NCI-H510A (cell line): Measurements from ENCODE around the gene NANS.
"Not testable (repeated sequence)": the region's sequence is repeated elsewhere in the genome, so short reads cannot be mapped to it uniquely, and the experiment has no call there.

Experiments
- DNase-seq: peaks from one replicate; lab custom pipeline; 2025; lab: John Stamatoyannopoulos, UW

NANS gene

DNA sequence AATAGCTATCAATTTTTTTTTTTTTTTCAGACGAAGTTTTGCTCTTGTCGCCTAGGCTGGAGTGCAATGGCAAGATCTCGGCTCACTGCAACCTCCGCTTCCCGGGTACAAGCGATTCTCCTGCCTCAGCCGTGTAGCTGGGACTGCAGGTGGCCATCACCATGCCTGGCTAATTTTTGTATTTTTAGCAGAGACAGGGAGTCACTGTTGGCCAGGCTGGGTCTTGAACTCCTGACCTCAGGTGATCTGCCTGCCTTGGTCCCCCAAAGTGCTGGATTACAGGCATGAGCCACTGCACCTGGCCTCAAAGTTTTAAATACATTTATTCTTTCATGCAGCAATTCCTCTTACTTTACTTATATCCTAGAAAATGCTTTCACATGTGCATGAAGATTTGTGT is 44.9 kb downstream of the NANS start:
- DNase-seq: no peak

DNA sequence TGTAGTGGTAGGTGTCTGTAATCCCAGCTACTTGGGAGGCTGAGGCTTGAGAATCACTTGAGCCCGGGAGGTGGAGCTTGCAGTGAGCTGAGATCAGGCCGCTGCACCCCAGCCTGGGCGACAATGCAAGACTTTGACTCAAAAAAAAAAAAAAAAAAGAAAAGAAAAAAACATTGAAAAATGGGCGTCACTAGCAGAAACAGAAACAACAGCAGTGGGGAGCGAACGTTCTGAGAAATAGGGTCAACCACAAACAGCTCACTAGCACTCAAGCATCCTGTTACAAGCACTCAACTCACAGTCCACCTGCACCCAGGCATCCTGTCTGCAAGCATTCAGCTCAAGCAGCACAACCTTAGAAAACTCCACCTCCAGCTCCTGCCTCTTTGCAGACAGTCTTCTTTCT is 45.3 kb downstream of the NANS start:
- DNase-seq: peak; percentile 81

DNA sequence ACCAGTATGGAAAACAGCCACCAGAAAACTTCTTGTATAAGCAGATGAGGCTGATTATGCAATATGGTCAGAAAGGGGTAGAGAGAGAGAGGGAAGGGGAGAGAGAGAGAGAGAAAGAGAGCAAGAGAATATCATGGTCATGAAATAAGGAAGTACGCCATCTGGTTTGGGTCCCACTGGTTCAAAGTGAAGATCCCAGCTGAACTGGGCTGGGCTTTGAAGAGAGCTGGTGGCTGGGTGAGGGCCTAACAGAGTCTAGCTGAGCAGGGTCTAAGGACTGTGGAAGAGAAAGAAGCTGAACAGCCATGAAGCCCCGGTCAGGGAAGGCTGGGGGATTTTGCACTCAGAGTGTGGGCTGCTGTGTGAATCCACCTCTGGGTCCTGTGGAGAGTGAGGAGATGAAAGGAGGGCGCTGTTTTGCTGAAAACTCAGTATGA is 47.9 kb downstream of the NANS start:
- DNase-seq: no peak

DNA sequence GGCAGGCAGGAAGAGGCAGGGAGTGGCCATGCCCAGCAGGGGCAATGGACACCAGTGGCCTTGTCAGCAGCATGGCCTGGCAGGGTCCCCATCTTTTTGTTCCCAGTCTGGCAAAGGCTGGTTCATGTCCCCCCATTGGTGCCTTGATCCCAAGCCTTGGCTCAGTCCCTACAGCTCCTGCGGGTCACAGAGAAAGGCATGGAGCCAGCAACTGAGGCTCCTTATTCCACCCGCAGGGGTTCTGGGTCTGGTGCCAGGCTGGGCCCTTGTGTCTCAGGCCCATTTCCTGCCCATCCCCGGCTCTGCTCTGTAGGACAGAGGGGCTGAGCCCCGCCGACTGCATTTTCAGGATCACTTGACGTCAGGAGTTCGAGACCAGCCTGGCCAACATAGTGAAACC is 48.5 kb downstream of the NANS start:
- DNase-seq: no peak

DNA sequence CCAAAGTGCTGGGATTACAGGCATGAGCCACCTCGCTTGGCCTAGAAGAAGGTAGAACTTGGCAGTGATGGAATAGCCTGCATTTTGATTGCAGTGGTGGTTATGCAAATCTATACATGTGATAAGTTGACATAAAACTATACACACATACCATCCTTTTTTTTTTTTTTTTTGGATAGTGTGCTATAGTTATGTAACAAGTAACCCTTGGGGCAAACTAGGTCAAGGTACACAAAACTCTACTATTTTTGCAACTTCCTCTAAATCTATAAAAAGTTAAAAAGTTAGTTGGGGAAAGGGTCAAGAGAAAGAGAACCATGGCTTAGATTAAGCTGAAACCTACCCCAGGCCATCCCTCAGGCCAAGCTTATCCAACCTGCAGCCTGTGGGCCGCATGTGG is 51.4 kb downstream of the NANS start:
- DNase-seq: no peak

DNA sequence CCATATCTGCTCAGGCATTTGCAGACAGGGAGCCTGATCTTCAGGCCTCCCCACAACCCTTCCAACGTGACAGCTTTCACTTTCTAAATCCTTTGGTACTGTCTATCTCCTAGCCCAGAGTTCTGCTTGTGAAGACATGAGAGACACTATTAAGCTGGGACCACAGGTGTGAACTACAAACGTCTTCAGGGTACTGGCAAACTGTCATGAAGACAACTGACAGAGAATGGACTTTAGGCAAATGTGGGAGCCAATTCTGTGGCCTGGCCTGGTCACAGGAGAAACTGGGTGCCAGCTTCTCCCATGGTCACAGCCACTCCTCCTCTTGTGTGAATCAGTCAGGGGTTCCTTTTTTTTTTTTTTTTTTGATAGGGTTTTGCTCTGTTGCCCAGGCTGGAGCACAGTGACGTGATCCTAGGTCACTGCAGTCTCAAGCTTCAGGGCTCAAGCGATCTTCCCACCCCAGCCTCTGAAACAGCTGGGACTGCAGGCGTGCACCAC is 52.0 kb downstream of the NANS start:
- DNase-seq: no peak

DNA sequence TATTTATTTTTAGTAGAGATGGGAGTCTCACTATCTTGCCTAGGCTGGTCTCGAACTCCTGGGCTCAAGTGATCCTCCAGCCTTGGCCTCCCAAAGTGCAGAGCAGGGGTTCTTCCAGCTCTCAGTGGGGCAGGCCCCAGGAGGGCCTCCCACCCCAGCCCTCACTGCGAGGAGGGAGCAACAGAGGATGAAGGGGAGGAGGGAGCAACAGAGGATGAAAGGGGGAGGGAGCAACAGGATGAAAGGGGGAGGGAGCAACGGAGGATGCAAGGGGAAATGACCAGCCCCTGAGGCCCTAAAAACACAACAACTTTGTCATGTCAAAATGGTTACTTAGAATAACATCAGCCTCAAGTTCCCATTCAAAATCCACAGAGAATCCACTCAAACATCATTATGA is 52.5 kb downstream of the NANS start:
- DNase-seq: no peak

DNA sequence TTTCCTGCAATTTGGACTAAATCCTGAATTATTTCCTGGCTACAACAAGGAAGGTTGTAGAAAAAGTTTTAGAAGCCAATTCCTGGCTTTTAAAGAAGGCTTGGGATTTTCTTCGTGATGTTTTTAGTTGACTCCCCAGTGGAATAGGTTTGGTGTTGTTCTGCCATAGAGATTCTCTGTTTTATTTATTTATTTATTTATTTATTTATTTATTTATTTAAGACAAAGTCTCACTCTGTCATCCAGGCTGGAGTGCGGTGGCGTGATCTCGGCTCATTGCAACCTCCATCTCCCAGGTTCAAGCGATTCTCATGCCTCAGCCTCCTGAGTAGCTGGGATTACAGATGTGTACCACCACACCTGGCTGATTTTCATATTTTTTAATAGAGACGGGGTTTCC is 60.6 kb downstream of the NANS start:
- not testable (repeated sequence) for DNase-seq

DNA sequence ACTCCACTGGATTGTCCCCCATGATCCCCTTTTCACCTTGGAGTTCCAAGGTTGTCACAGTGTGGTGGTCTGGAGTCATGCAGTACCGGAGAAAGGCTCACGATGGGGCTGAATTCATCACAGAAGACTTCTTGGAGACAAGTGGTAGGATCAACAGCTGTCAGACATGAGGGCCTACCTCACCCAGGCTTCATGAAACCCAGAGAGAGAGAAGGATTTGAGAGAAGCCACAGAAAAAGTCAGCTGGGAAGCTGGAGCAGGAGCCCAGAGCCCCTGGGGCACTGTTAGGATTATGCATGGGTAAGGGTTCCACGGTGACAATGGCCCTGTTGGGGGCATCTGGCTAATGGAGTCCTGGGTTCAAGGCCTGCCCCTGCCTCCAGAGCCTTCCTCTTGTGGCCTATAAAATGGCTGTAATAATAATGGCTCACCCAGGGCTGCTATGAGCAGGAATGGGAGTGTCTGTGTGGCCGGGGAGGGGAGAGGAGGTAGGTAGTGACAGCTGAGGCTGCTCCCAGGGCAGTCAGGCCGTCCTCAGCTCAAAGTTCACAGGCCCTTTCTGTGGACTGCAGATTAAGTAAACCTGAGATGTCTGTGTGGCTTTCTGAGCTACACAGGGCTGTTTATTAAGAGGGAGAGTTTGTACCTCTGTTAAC is 61.6 kb downstream of the NANS start:
- DNase-seq: no peak

DNA sequence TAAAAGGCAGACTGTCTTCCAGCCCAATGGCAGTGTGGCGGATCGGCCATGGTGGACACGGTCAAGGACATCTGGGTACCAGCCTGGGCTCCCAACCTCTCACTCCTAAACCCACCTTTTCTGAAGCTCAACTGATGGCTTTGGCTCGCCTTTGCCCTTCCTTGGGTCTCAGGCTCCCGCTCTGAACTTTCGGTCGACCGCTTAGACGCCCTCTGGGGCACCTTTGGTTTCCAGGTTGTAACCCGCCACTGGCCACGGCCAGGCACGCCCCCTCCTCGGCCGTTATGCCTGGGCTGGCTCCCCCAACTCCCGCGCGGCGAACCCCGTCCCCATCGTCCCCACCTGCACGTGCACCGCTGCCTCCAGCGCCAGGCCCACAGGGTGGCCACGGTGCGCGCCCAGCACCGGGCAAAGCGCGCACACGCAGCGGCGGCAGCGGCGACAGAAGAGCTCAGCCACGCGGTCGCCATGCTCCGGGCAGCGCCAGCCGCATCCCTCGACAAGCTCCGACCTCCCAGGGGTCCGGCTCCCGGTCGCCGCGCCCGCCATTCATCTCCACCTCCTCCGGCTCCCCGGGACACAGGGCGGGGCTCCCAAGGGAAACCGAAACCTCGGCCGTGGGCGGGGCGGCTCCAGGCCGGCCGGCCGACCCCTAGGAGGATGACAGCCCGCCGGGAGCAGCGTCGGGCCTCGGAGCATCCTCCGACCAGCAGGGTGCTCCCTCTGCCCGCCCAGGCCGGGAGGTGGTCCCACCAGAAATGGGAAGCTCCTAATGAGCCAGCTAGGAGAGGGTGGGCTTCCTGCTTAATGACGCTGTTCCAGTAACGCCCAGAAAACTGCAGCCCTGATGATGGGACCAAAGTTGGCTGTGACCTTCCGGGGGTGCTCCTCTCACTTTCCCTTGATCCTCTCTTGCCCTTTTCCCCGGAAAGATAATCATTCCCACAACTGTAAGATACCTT is 62.4 kb downstream of the NANS start, which contains the start of gene TRIM14:
Gene TRIM14, minus strand, starts transcription at position 583 of the 962 bp plus-strand sequence. Its CDS starts 34 bp downstream, at position 549.
- peak; percentile 47 for DNase-seq

DNA sequence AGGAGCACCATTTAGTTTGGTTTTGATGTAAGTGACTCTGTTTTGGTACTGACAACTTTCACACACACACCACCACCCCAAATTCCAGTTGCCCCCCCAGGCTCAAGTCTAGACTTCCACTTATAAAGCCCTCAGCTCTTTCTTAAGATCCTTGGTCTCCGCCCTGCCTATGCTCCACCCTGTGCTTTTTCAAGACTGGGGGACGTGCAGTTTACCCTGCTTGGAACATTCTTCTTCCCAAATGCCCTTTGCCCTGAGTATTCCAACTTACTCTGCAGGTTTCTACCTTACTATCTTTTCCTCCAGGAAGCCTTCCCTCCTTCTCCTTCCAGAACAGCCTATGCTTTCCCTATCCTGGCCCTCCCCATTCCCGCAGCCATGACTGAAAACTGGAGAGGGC is 63.9 kb downstream of the NANS start:
- DNase-seq: no peak

DNA sequence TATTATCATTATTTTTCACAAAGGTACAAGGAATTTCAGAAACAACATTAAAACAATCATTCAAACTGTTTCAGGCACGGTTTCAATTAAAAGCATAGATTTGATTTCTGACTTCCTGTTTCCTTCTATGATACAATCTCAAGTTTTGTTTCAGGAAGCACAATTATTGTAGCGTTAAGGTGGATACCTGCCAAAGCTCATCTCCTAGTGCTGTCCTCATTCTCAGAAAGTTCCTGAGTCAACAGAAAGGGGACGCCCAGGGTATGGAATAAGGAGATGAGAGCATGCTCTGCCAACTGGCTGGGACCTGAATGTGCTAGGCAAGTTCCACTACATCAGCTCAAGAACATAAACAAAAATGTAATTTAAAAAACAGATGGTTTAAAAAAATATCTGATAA is 64.5 kb downstream of the NANS start:
- no peak for DNase-seq

DNA sequence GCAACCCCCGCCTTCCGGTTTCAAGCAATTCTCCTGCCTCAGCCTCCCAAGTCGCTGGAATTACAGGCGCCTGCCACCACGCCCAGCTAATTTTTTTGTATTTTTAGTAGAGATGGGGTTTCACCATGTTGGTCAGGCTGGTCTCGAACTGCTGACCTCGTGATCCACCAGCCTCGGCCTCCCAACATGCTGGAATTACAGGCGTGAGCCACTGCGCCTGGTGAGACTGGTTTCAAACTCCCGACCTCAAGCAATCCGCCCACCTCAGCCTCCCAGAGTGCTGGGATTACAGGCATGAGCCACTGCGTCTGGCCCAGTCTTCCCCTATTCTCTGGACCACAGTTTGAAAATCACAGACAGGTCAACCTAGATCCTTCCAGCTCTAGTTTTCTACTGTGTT is 67.6 kb downstream of the NANS start:
- not testable (repeated sequence) for DNase-seq

DNA sequence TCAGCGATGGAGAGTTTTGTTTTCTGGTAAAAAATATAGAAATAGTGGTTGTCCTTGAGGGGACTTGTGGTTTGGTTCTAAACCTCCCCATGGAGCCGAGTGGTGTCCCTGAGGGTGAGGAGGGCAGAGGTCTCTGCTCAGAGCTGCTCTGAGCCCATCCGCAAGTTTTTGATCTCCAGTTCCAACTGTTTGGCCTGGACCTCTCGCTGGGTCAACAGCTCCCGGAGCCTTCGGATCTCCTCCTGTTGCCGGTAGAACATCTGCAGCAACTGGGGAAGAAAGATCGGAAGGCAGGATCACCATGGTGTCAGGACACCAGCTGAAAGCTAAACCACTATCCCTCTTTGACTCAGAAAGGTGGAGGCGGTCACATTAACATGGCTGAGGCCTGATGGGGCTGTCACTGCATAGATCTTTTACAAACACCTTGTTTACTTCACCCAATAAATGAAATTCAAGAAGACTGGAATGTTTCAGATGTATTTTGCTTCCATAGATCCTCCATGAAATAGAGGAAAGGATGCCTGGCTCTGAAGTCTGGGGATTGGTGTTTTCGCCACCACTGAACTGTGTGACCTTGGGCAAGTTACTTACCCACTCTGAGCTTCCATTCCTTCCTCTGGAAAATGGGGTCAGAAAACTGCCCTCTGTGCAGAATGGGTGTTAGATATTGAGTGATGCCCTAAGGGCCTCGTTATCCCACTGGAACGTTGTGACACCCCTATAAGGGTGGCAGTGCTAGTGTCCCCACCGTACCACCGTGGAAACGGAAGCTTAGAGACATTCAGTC is 68.3 kb downstream of the NANS start:
- no peak for DNase-seq

DNA sequence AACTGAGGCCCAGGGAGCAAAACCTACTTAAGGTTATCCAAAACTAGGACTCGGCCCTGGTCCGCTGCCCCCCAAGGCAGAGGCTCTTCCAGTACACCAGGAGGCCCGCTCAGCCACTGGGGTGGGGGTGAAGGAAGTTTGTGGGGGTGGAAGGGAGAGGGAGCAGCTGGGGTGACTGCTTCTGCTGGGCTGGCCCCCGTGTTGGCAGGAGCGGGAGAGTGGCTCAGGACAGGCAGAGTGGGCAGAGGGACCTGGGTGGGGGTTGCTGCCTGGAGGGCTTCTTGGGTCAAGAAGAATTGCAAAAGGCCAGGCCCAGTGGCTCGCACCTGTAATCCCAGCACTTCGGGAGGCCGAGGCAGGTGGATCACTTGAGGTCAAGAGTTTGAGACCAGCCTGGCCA is 70.7 kb downstream of the NANS start:
- no peak for DNase-seq

DNA sequence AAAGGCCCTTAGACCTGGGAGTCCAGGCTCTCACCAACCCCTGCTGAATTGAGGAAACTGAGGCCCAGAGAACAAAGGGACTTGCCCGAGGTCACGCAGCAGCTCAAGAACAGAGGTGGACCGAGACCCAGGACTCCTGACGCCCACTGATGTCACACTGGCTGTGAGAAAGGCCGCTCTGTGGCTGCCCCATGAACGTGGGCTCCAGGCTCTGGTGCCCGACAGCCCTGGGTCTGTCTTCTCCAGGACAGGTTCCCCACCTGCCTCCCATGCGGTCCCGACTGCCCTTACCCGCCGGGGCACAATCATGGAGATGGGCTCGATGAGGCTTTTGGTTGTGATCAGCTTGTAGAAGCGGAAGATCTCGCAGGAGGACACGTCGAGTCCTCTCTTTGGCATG is 71.8 kb downstream of the NANS start:
- DNase-seq: no peak

DNA sequence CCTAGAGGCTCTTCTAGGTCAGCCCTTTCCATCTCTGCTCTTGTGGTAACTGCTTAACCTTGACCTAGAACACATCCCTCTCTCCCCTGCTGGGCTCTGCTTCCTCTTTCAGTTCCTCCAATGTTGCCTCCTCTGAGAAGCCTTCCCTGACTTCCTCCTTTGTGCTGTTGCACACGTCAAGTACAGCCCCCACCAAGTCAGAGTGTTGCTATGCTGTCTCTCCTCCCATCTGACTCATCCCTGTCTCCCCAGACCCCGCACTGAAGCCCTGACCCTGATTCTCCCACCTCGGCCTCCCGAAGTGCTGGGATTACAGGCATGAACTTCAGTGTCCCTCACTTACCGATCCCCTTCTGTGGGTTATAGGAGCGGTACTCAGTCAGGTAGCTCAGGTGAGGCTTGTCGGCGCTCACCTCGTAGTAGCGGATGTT is 72.9 kb downstream of the NANS start:
- no peak for DNase-seq

DNA sequence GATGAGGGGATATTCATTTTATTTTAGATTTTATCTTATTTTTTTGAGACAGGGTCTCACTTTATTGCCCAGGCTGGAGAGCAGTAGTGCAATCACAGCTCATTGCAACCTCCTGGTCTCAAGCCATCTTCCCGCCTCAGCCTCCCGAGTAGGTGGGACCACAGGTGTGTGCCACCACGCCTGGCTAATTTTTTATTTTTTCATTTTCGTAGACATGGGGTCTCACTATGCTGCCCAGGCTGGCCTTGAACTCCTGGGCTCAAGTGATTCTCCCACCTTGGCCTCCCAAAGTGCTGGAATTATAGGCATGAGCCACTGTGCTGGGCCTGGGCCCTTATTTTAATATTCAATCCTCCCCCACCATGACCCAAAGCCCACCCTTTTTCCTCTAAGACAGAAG is 73.5 kb downstream of the NANS start:
- DNase-seq: not testable (repeated sequence)

DNA sequence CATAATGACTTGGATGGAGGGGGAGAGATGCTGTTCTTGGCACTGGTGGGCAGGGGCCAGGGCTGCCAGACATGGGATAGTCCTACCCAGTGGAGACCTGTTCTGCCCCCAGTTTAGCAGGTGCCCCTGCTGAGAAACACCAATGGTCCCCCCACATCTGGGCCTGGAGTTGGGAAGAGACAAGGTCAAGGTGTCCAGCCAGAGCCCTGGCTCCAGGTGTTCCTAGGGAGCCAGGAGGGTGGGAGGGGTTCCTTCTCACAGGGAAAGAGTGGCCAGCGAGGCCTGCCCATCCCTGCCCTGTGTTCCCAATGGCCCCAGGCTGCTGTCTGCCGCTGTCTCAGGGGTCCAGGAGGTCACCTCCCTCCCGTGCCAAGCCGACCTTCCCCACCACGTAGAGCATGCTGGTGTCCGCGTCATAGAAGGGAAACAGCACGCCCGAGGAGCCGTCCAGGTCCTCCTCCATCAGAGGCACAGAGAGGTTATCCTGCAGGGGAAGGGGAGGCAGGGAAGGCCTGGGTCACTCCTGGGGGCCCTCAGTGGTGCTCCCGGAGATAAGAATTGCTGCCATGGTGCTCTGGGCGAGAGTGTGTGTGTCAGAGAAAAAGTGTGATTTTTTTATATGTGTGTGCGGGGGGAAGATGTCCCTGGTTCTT is 74.2 kb downstream of the NANS start:
- DNase-seq: no peak

DNA sequence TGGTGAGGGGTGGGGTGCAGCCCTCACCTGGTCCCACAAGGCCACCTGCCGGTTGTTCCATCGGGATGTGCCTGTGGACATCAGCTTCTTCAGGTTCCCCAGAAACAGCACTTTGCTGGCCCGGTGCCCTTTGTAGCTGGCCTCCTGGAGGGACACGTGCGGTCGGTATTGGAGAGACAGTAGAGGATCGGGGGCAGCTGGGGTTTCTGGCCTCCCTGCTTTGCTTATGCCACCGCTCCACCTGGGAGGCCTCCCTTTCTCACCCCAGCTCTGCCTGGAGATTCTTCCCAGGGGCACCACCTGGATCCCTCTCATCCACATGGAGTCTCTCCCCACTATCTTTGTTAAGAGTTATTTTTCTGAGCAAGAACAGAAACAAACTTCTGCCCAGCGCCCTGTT is 75.6 kb downstream of the NANS start:
- no peak for DNase-seq
